PC-3 (cell line): Measurements from ENCODE around the gene FRA10AC1.

Experiments
- EZH2 ChIP-seq: fragments of 300-600 bp; sonication (generic); IDR thresholded peaks from one replicate; pipeline ENCODE4 v1.6.1; 2017; ENCODE audit warnings: antibody characterized with exemption, mild to moderate bottlenecking, low read length; ENCODE audit not compliant: unreplicated experiment
- EZH2phosphoT487 ChIP-seq: fragments of 300-600 bp; sonication (generic); IDR thresholded peaks from 2 replicates; pipeline ENCODE4 v1.6.1; 2018; ENCODE audit warnings: mild to moderate bottlenecking, antibody characterized with exemption, low read length, borderline replicate concordance
- TF ChIP-seq, protein P1 (sequence below): fragments of 300-600 bp; sonication (generic); conservative IDR thresholded peaks from 2 replicates; pipeline ENCODE4 v1.5.1; 2017; ENCODE audit warnings: antibody characterized with exemption, low read depth, mild to moderate bottlenecking, low read length

DNA sequence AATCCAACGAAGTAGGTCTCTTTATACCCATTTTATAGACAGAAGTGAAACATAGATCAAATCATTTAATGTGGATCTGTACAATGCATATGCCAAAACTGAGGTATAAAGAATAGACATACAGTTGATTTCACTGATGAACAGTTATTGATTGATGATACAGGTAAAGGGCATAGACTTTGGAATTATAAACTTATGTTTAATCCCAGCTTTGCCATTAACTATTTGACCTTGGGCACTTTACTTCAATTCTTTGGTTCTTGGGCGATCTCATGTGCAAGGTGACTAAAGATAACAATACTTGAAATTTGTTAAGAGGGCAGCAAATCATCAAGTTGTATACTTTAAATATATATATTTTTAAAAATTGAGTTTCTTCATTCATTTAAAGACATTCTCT is 28.6 kb downstream of the FRA10AC1 start:
- TF ChIP-seq, protein P1, sequence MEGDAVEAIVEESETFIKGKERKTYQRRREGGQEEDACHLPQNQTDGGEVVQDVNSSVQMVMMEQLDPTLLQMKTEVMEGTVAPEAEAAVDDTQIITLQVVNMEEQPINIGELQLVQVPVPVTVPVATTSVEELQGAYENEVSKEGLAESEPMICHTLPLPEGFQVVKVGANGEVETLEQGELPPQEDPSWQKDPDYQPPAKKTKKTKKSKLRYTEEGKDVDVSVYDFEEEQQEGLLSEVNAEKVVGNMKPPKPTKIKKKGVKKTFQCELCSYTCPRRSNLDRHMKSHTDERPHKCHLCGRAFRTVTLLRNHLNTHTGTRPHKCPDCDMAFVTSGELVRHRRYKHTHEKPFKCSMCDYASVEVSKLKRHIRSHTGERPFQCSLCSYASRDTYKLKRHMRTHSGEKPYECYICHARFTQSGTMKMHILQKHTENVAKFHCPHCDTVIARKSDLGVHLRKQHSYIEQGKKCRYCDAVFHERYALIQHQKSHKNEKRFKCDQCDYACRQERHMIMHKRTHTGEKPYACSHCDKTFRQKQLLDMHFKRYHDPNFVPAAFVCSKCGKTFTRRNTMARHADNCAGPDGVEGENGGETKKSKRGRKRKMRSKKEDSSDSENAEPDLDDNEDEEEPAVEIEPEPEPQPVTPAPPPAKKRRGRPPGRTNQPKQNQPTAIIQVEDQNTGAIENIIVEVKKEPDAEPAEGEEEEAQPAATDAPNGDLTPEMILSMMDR = no peak
- no peak for TF ChIP-seq EZH2
- no peak for TF ChIP-seq EZH2phosphoT487
